ENCODE results near the gene CD34. TPM values are rescaled to one million over a fixed set of nuclear protein-coding genes. Genes with fewer than 3 reads are reported as not detected.
"Not testable (repeated sequence)": the region's sequence is repeated elsewhere in the genome, so short reads cannot be mapped to it uniquely, and the experiment has no call there.

CD34 gene
- total RNA-seq, 1 experiment from 2014 or later = 0.35 TPM

- no peak overlapping the region for H3K4me3 Mint-ChIP-seq
These were observed 32.0 kb downstream of the CD34 start for GRCh38 chr1:207878939-207879338.

GRCh38 chr1:207877914-207878313 lies 33.0 kb downstream of the CD34 start:
- H3K4me1 Mint-ChIP-seq = not testable (repeated sequence)

More at GRCh38 chr1:207878939-207879338, 32.0 kb downstream of the CD34 start:
- Histone ChIP-seq H2AFZ (ENCODE audit: low read length) (no peak overlapping the region), H4K8ac (replicated peaks; ENCODE audit: insufficient read length, low read depth, low read length) (no peak overlapping the region), H3K4me1 (ENCODE audit: insufficient read depth, low read length) (no peaks in the 10 kb centered on the region), H3K23ac (ENCODE audit: insufficient read length, low read depth, low read length) (no peak overlapping the region), H3K56ac (ENCODE audit: insufficient read length, low read depth, low read length) (no peak overlapping the region), H4K91ac (ENCODE audit: insufficient read length, low read depth, low read length) (no peak overlapping the region), H3K79me1 (ENCODE audit: insufficient read depth, low read depth, low read length, poor library complexity, severe bottlenecking) (no peaks in the 10 kb centered on the region), H3K9me3 (ENCODE audit: control insufficient read depth, low read depth, low read length) (no peaks in the 10 kb centered on the region), H3K9ac (ENCODE audit: extremely low read depth, insufficient read length, low read length) (no peak overlapping the region), H2BK120ac (ENCODE audit: low read depth, low read length, poor library complexity, severe bottlenecking) (no peak overlapping the region), H3K27me3 (ENCODE audit: insufficient read depth, low read length) (no peaks in the 10 kb centered on the region), H2BK20ac (ENCODE audit: low read depth, low read length, poor library complexity, severe bottlenecking) (no peak overlapping the region), H4K20me1 (ENCODE audit: control insufficient read depth, insufficient read depth, insufficient read length) (no peaks in the 10 kb centered on the region), H3K18ac (ENCODE audit: insufficient read length, low read depth, low read length) (no peak overlapping the region), H3T11ph (ENCODE audit: low read length) (no peak overlapping the region), H2BK12ac (ENCODE audit: insufficient read length, low read depth, low read length) (no peak overlapping the region), H3K14ac (ENCODE audit: insufficient read depth, low read length) (no peak overlapping the region), H2BK5ac (ENCODE audit: insufficient read length, low read length) (no peak overlapping the region), H2BK15ac (ENCODE audit: low read depth, low read length) (no peak overlapping the region), H4K5ac (ENCODE audit: insufficient read length, low read depth, low read length) (no peak overlapping the region), H3K27ac (ENCODE audit: insufficient read length, low read depth, low read length) (no peak overlapping the region), H3K4me2 (ENCODE audit: insufficient read depth, insufficient read length, low read length) (no peak overlapping the region), H3K4ac (ENCODE audit: low read depth, low read length) (no peak overlapping the region), H2AK5ac (ENCODE audit: insufficient read length, low read length) (no peak overlapping the region), H3K79me2 (ENCODE audit: insufficient read depth, low read length) (no peaks in the 10 kb centered on the region), H3K23me2 (ENCODE audit: insufficient read length, low read depth, low read length, poor library complexity, severe bottlenecking) (no peaks in the 10 kb centered on the region)
- WGBS (ENCODE audit: extremely low coverage, insufficient read length, low lambda C conversion rate) = no CpG with 5 or more reads among the region's 1 CpG
- DNase-seq = no peak
- H3K4me1 Mint-ChIP-seq = peaks cover 6% of the 10 kb centered on the region in 2 experiments; a peak in 3 of 4 replicates
- H3K36me3 Mint-ChIP-seq (ENCODE audit: insufficient read depth in 1 of 3, low read depth in 3 of 3) = no peaks in the 10 kb centered on the region
- no peaks in the 10 kb centered on the region for H3K9me3 Mint-ChIP-seq
- peaks cover 16% of the 10 kb centered on the region for H3K27me3 Mint-ChIP-seq (ENCODE audit: low read depth)
- H3K27ac Mint-ChIP-seq = no peak overlapping the region
- no peak for TF ChIP-seq CTCF (conservative IDR thresholded peaks at IDR 0.05)

More at GRCh38 chr1:207877914-207878313, 33.0 kb downstream of the CD34 start:
- H2BK15ac ChIP-seq (ENCODE audit: low read depth, low read length); H3K14ac ChIP-seq (ENCODE audit: insufficient read depth, low read length); H4K8ac ChIP-seq (replicated peaks; ENCODE audit: insufficient read length, low read depth, low read length); H3K27ac Mint-ChIP-seq; H2BK120ac ChIP-seq (ENCODE audit: low read depth, low read length, poor library complexity, severe bottlenecking); H3T11ph ChIP-seq (ENCODE audit: low read length); H4K20me1 ChIP-seq (ENCODE audit: control insufficient read depth, insufficient read depth, insufficient read length); H4K91ac ChIP-seq (ENCODE audit: insufficient read length, low read depth, low read length); H2AK5ac ChIP-seq (ENCODE audit: insufficient read length, low read length); H4K5ac ChIP-seq (ENCODE audit: insufficient read length, low read depth, low read length); H3K27ac ChIP-seq (ENCODE audit: insufficient read length, low read depth, low read length); H2BK12ac ChIP-seq (ENCODE audit: insufficient read length, low read depth, low read length); H2BK20ac ChIP-seq (ENCODE audit: low read depth, low read length, poor library complexity, severe bottlenecking); H3K4me1 ChIP-seq (ENCODE audit: insufficient read depth, low read length); DNase-seq; H3K18ac ChIP-seq (ENCODE audit: insufficient read length, low read depth, low read length); H3K9me3 Mint-ChIP-seq; H3K36me3 Mint-ChIP-seq (ENCODE audit: insufficient read depth in 1 of 3, low read depth in 3 of 3); H3K23ac ChIP-seq (ENCODE audit: insufficient read length, low read depth, low read length); H3K4me2 ChIP-seq (ENCODE audit: insufficient read depth, insufficient read length, low read length); H3K79me1 ChIP-seq (ENCODE audit: insufficient read depth, low read depth, low read length, poor library complexity, severe bottlenecking); H2BK5ac ChIP-seq (ENCODE audit: insufficient read length, low read length); H3K56ac ChIP-seq (ENCODE audit: insufficient read length, low read depth, low read length); H3K27me3 ChIP-seq (ENCODE audit: insufficient read depth, low read length); H3K9ac ChIP-seq (ENCODE audit: extremely low read depth, insufficient read length, low read length); H3K4me3 Mint-ChIP-seq; H3K4ac ChIP-seq (ENCODE audit: low read depth, low read length); H2AFZ ChIP-seq (ENCODE audit: low read length); H3K9me3 ChIP-seq (ENCODE audit: control insufficient read depth, low read depth, low read length); H3K23me2 ChIP-seq (ENCODE audit: insufficient read length, low read depth, low read length, poor library complexity, severe bottlenecking); H3K79me2 ChIP-seq (ENCODE audit: insufficient read depth, low read length): not testable (repeated sequence)
- peaks cover 16% of the 10 kb centered on the region for H3K27me3 Mint-ChIP-seq (ENCODE audit: low read depth)
- no CpG with 5 or more reads among the region's 5 CpGs for WGBS (ENCODE audit: extremely low coverage, insufficient read length, low lambda C conversion rate)

Data from H9 (cell line).